HG03558 (cell line): ENCODE measurements around the gene BCL2L1.
"Not testable (repeated sequence)": the region's sequence is repeated elsewhere in the genome, so short reads cannot be mapped to it uniquely, and the experiment has no call there.

Experiments used
- ATAC-seq: cut with Tn5 transposase; IDR thresholded peaks from one replicate; pipeline ENCODE4 v1.9.1; 2021; ENCODE audit warnings: moderate number of reproducible peaks; ENCODE audit not compliant: unreplicated experiment; ENCODE audit errors: extremely low read depth

The BCL2L1 gene

GRCh38 chr20:31626534-31626933 lies 96.1 kb downstream of the BCL2L1 start:
- not testable (repeated sequence) for ATAC-seq

DNA sequence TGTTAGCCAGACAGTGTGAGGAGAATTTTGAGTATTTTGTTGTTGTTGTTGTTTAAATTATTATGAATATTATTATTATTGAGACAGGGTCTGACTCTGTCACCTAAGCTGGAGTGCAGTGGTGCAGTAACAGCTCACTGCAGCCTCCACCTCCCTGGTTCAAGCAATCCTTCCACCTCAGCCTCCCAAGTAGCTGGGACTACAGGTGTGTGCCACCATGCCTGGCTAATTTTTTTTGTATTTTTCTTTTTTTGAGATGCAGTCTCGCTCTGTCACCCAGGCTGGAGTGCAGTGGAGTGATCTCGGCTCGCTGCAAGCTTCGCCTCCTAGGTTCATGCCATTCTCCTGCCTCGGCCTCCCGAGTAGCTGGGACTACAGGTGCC lies 99.6 kb downstream of the BCL2L1 start:
- ATAC-seq: not testable (repeated sequence)

- ATAC-seq: no peak
Observed at GRCh38 chr20:31620246-31620645, 102.4 kb downstream of the BCL2L1 start.

DNA sequence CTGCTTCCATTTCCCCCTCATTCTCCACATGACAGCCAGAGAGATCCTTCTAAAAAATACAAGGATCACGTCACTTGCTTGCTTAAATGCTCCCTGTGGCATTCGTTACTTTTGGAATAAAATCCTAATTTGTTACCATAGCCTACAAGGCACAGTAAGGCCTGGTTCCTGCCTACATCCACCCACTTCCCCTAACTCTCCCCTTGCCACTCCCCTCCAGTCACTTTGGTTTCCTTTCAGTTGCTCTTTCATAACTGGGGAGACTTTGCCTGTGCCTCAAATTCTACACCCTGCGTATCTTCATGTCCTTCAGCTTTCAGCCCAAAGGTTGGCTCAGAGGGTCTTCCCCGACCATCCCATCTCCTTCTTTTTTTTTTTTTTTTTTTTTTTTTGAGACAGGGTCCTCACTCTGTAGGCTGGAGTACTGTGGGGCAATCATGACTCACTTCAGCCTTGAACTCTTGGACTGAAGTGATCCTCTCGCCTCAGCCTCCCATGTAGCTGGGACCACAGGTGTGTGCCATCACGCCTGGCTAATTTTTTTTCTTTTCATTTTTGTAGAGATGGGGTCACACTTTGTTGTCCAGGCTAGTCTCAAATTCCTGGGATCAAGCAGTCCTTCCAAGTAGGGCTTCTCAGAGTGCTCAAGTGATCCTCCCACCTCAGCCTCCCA lies 105.1 kb downstream of the BCL2L1 start:
- no peak for ATAC-seq

DNA sequence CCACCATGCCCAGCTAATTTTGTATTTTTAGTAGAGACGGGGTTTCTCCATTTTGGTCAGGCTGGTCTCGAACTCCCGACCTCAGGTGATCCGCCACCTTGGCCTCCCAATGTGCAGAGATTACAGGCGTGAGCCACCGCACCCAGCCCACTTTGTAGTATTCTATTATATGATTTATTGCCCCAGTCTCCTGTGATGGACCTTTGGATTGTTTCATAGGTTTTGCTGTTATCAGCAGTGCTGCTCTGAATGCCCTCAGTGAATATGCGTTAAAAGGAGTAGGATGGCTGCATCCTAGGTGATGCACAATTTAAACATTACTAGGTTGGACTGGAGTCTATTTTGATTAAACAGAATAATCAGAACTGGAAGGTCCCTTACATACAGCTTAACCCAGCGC lies 107.3 kb downstream of the BCL2L1 start:
- ATAC-seq: no peak
